Measurements from ENCODE around the gene DNAJC5. TPM values are rescaled to one million over a fixed set of nuclear protein-coding genes. Genes with fewer than 3 reads are reported as not detected.

DNAJC5 gene
- total RNA-seq, 2 donors from 2014 or later, result 44.4 to 66.6 TPM

- TF ChIP-seq POLR2A (IDR thresholded peaks at IDR 0.05), result no peak
- no peak for TF ChIP-seq POLR2AphosphoS5 (IDR thresholded peaks at IDR 0.05)
- no peak for TF ChIP-seq CTCF (IDR thresholded peaks at IDR 0.05)
- DNase-seq (ENCODE audit: low spot score), result no peak
- no peak overlapping the region for H3K4me3 ChIP-seq
- peaks cover 5% of the 10 kb centered on the region for H3K4me1 ChIP-seq (replicated peaks)
- no peaks in the 10 kb centered on the region for H3K36me3 ChIP-seq
- H3K9me3 ChIP-seq, result no peaks in the 10 kb centered on the region
- intact Hi-C loops (cut with DNase I), result loop anchor here (5.0 to 10.0 kb wide), 3 partner anchors 35 to 327 kb away; partner anchors contain the start of gene PTK6
- 96% methylated on average over 81 of the region's 95 CpGs for WGBS
- no peaks in the 10 kb centered on the region for H3K27me3 ChIP-seq (replicated peaks; ENCODE audit: insufficient read depth)
- no peak overlapping the region for H3K27ac ChIP-seq
Measured at GRCh38 chr20:63861981-63862901, 32.7 kb upstream of the DNAJC5 start.

GRCh38 chr20:63863021-63863797 is 31.7 kb upstream of the DNAJC5 start:
- H3K4me1 ChIP-seq (replicated peaks), result peaks cover 5% of the 10 kb centered on the region
- H3K4me3 ChIP-seq, result peak overlapping the region; percentile 52 to 87
- intact Hi-C loops (cut with DNase I), result loop anchor here (5.0 to 10.0 kb wide), 3 partner anchors 36 to 328 kb away; partner anchors contain the start of gene PTK6
- DNase-seq (ENCODE audit: low spot score), result no peak
- no peaks in the 10 kb centered on the region for H3K9me3 ChIP-seq
- peak overlapping the region; percentile 93 for H3K27ac ChIP-seq
- 74% methylated on average over 18 of the region's 18 CpGs for WGBS
- H3K36me3 ChIP-seq, result no peaks in the 10 kb centered on the region
- TF ChIP-seq POLR2A (IDR thresholded peaks at IDR 0.05), result no peak
- no peak for TF ChIP-seq CTCF (IDR thresholded peaks at IDR 0.05)
- TF ChIP-seq POLR2AphosphoS5 (IDR thresholded peaks at IDR 0.05), result no peak
- H3K27me3 ChIP-seq (replicated peaks; ENCODE audit: insufficient read depth), result no peaks in the 10 kb centered on the region

DNA sequence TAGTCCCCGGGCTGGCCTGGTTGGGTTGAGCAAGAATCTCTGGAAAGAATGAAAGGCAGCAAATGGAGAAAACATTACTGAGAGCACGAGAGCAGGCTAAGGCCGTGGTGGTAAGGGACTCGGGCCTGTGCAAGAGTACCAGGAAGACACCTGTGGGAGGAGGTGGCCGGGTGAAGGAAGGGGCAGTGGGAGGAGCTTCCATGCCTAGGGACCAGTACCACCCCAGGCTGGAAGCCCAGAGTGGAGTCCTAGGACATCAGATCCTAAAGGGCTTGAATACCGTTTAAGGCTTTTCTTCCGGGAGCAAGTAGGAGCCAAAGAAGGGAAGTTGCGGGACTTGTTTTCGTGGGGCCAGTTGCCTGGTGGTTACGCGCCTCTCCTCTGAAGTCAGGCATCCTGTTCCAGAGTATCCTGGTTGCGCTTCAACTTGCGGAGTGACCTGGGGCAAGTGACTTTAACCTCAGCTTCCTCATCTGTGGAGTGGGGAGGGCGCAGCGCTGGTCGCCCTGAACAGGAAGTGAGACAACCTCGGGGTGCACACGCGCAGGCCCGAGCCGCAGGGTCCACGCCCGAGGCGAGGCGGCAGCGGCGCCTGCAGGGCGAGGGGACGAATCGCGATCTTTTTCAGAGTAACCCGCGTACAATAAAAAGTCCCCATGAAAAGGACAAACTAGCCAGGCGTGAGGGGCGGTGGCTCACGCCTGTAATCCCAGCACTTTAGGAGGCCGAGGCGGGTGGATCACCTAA is 31.0 kb upstream of the DNAJC5 start:
- DNase-seq (ENCODE audit: low spot score), result peak; percentile 68
- WGBS, result 4% methylated on average over 38 of the region's 38 CpGs
- Histone ChIP-seq H3K4me1 (replicated peaks) (peaks cover 5% of the 10 kb centered on the region), H3K27ac (peak overlapping the region; percentile 93), H3K9me3 (no peaks in the 10 kb centered on the region), H3K36me3 (no peaks in the 10 kb centered on the region), H3K27me3 (replicated peaks; ENCODE audit: insufficient read depth) (no peaks in the 10 kb centered on the region), H3K4me3 (peak overlapping the region; percentile 52 to 87)
- intact Hi-C loops (cut with DNase I), result loop anchor here (5.0 to 10.0 kb wide), 3 partner anchors 37 to 329 kb away; partner anchors contain the start of gene PTK6
- TF ChIP-seq POLR2AphosphoS5 (IDR thresholded peaks at IDR 0.05) (peak; percentile 63), POLR2A (IDR thresholded peaks at IDR 0.05) (peak; percentile 47), CTCF (IDR thresholded peaks at IDR 0.05) (peak; percentile 32 to 85 (median 66))

DNA sequence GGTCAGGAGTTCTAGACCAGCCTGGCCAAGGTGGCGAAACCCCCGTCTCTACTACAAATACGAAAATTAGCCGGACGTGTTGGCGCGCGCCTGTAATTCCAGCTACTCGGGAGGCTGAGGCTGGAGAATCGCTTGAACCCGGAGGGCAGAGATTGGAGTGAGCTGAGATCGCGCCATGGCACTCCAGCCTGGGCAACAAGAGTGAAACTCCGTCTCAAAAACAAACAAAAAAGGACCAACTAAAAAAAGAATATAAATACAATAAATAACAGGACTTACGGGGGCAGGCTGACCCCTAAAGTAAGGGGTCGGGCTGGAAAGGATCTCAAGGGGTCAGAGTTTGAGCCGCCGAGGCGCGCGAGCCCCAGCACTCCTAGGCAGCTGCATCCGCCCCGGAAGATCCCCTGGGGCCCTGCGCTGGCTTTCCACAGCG is 30.4 kb upstream of the DNAJC5 start:
- H3K4me1 ChIP-seq (replicated peaks), result peaks cover 5% of the 10 kb centered on the region

More for the DNA sequence above, 30.4 kb upstream of the DNAJC5 start:
- Histone ChIP-seq H3K4me3 (peak overlapping the region; percentile 52 to 87), H3K36me3 (peaks cover 0 to 5% of the 10 kb centered on the region in 2 donors), H3K27ac (peak overlapping the region; percentile 93), H3K27me3 (replicated peaks; ENCODE audit: insufficient read depth) (no peaks in the 10 kb centered on the region), H3K9me3 (no peaks in the 10 kb centered on the region)
- TF ChIP-seq POLR2AphosphoS5 (IDR thresholded peaks at IDR 0.05) (no peak), CTCF (IDR thresholded peaks at IDR 0.05) (peak in 1 of 4 experiments; percentile 7), POLR2A (IDR thresholded peaks at IDR 0.05) (no peak)
- intact Hi-C loops (cut with DNase I), result loop anchor here (5.0 to 10.0 kb wide), 3 partner anchors 37 to 330 kb away; partner anchors contain the start of gene PTK6
- no peak for DNase-seq (ENCODE audit: low spot score)
- WGBS, result under 1% methylated on average over 25 of the region's 25 CpGs

Measured in prostate gland (tissue), 2 donors.